PFSK-1 (cell line): ENCODE data around the gene CA4.

Source experiments
- FOXP2 ChIP-seq: optimal IDR thresholded peaks from 2 replicates; pipeline ENCODE3; 2011; ENCODE audit warnings: borderline replicate concordance, control low read depth, inconsistent platforms; ENCODE audit not compliant: insufficient read depth; ENCODE audit errors: extremely low read length, extremely low read depth
- POLR2AphosphoS5 ChIP-seq: IDR thresholded peaks from 2 replicates; pipeline ENCODE4 v1.6.1; 2012; ENCODE audit warnings: low read depth, mild to moderate bottlenecking, control low read depth, low read length, moderate library complexity
- REST ChIP-seq, 2 experiments: IDR thresholded peaks; 2 replicates each; pipeline versions ENCODE4 v1.6.1 to v1.8.0; 2011 to 2012; ENCODE audit warnings: low read depth in 2 of 2, low read length in 2 of 2, control low read depth in 1 of 2, inconsistent platforms in 1 of 2, mild to moderate bottlenecking in 1 of 2, moderate library complexity in 1 of 2; ENCODE audit not compliant: insufficient read depth in 1 of 2
- SIN3A ChIP-seq: IDR thresholded peaks from 2 replicates; pipeline ENCODE4 v1.6.1; 2012; ENCODE audit warnings: mild to moderate bottlenecking, low read length, moderate library complexity, borderline replicate concordance; ENCODE audit not compliant: insufficient read depth
- TAF1 ChIP-seq: IDR thresholded peaks from 2 replicates; pipeline ENCODE4 v1.6.1; 2012; ENCODE audit warnings: low read length, control low read depth, borderline replicate concordance; ENCODE audit not compliant: insufficient read depth

CA4 gene

GRCh38 chr17:60169921-60170817 lies 20.4 kb downstream of the CA4 start:
- TF ChIP-seq TAF1 (no peak), REST (IDR thresholded peaks at IDR 0.05; ENCODE audit: insufficient read depth in 1 of 2, low read depth in 2 of 2, low read length in 2 of 2) (no peak), SIN3A (no peak)

DNA sequence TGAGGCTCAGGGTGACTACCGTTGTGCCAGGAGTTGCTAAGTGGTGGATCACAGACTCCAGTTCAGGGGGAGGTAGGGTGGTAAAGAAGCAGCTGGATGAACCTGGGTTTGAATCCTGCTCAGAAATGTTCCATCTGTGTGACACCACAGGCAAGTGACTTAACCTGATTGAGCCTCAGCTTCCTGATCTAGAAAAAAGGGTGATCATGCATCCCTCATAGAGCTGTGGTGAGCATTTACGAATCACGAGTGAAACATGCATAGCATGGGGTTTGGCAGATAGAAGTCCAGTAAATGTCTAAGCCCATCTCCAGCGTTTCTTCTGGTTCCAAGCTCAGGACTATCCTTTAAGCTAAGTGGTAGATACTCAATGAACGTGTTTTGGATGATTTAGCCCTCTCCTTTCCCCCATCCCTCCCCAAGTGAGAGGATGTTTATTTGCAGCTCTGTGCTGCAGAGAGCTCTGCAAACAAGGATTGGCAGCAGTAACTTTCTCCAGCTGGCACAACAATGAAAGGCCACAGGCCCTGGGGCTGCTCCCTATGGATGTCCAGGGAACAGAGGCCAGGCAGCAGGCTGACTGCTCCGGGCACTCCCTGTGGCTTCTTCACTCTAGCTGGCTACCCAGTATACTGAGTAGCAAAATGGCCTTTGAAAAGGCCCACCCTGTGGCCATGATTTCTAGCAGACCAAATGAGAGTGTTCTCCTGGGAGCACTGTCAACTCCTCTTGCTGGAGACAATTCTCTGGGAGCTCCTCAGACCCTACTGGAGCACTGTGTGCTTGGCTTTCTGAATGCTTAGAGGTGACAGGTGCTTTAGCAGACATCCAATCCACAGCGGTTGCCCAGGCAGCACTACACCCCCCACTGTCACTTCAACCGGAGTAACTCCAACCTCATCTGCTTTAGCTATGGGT lies 21.3 kb downstream of the CA4 start:
- no peak for TF ChIP-seq TAF1
- TF ChIP-seq REST (IDR thresholded peaks at IDR 0.05; ENCODE audit: insufficient read depth in 1 of 2, low read depth in 2 of 2, low read length in 2 of 2) = no peak
- TF ChIP-seq SIN3A = no peak

GRCh38 chr17:60171753-60172079 lies 21.9 kb downstream of the CA4 start:
- TF ChIP-seq SIN3A (no peak), FOXP2 (no peak), POLR2AphosphoS5 (no peak), REST (IDR thresholded peaks at IDR 0.05; ENCODE audit: insufficient read depth in 1 of 2, low read depth in 2 of 2, low read length in 2 of 2) (no peak), TAF1 (no peak)

- TF ChIP-seq REST (IDR thresholded peaks at IDR 0.05; ENCODE audit: insufficient read depth in 1 of 2, low read depth in 2 of 2, low read length in 2 of 2) (peak in 1 of 2 experiments; percentile 46; a peak in 1 of 4 replicates), TAF1 (no peak), POLR2AphosphoS5 (peak; percentile 35; the same call in 1 of the 2 replicates), FOXP2 (no peak)
Observed at GRCh38 chr17:60173304-60173819, 23.6 kb downstream of the CA4 start.
